A549 (cell line): ENCODE results near the gene UBE2R2.
A peak's percentile ranks its signal among the peaks of the same experiment; 100 is the strongest.
"Not testable (repeated sequence)": the region's sequence is repeated elsewhere in the genome, so short reads cannot be mapped to it uniquely, and the experiment has no call there.

Source experiments
- CEBPB ChIP-seq, 2 experiments: fragments of >200 bp in 1 of 2; sonication (Bioruptor Twin) in 1 of 2; formaldehyde crosslinking in 1 of 2; IDR thresholded peaks; 2 replicates each; pipeline ENCODE4 v1.6.1; 2012 to 2016
- CTCF ChIP-seq: fragments of >200 bp; sonication (Bioruptor Twin); formaldehyde crosslinking; IDR thresholded peaks from 3 replicates; pipeline ENCODE4 v1.5.1; 2016
- JUNB ChIP-seq: fragments of >200 bp; sonication (Bioruptor Twin); formaldehyde crosslinking; IDR thresholded peaks from 2 replicates; pipeline ENCODE4 v1.6.1; 2016
- KDM5A ChIP-seq: fragments of 200-600 bp; sonication (generic); IDR thresholded peaks from 2 replicates; pipeline ENCODE4 v1.6.1; 2016; ENCODE audit warnings: antibody characterized with exemption, mild to moderate bottlenecking
- MAFK ChIP-seq: fragments of 450-650 bp; IDR thresholded peaks from 2 replicates; pipeline ENCODE4 v1.6.1; 2014; ENCODE audit not compliant: partially characterized antibody
- NFE2L2 ChIP-seq: fragments of 150-350 bp; conservative IDR thresholded peaks from 2 replicates; pipeline ENCODE4 v1.6.1; 2014; ENCODE audit warnings: low read length
- POLR2A ChIP-seq: IDR thresholded peaks from 2 replicates; pipeline ENCODE4 v1.6.1; 2012; ENCODE audit warnings: mild to moderate bottlenecking, low read length
- RFX5 ChIP-seq: fragments of 450-650 bp; IDR thresholded peaks from 2 replicates; pipeline ENCODE4 v1.7.1; 2014; ENCODE audit warnings: antibody characterized with exemption, mild to moderate bottlenecking, moderate library complexity
- TF ChIP-seq, protein P1 (sequence below): fragments of 250-450 bp; sonication (Bioruptor Pico); IDR thresholded peaks from 2 replicates; pipeline ENCODE4 v1.5.0; 2020; ENCODE audit warnings: low read depth, mild to moderate bottlenecking, moderate library complexity

- TF ChIP-seq POLR2A; CTCF; JUNB; NFE2L2; CEBPB (IDR thresholded peaks at IDR 0.05); KDM5A; RFX5: not testable (repeated sequence)
- TF ChIP-seq, protein P1, sequence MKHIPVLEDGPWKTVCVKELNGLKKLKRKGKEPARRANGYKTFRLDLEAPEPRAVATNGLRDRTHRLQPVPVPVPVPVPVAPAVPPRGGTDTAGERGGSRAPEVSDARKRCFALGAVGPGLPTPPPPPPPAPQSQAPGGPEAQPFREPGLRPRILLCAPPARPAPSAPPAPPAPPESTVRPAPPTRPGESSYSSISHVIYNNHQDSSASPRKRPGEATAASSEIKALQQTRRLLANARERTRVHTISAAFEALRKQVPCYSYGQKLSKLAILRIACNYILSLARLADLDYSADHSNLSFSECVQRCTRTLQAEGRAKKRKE (CRISPR knock-in tag), result not testable (repeated sequence)
- peak; percentile 72 for TF ChIP-seq MAFK
Observed at GRCh38 chr9:33807156-33807555, 9.8 kb upstream of the UBE2R2 start.
